Measurements from ENCODE around the gene ASAP2. TPM values are rescaled to one million over a fixed set of nuclear protein-coding genes. Genes with fewer than 3 reads are reported as not detected.

The ASAP2 gene
- total RNA-seq, 2 experiments from 2014 or later = 0.27 TPM; not detected in 1

DNA sequence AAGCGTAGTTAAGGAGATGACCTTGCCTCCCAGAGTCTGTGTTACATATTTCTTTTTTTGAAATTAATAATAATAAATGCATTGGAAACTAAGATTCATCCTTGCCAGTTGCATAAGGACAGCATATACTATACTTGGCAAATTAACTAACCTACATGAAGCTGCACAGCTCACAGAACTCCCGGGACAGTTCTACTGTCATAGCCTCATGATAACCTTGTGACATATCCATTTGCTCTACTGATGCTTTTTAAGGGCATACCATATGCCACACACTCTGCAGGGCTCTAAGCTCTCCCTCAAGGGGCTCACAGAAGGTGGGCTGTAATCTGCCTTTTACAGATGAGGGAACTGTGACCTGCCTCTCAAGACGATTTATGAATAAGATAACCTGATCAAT lies 212.9 kb downstream of the ASAP2 start:
- intact Hi-C loops (cut with micrococcal nuclease; ENCODE audit: unreplicated experiment) = no loop called here
- Histone ChIP-seq H4K20me1 (ENCODE audit: insufficient read depth, low read length) (peaks cover 4% of the 10 kb centered on the region; the same call in 1 of the 2 replicates), H2AFZ (ENCODE audit: low read length) (no peak overlapping the region), H3K9me2 (ENCODE audit: insufficient read depth, low read length) (no peaks in the 10 kb centered on the region), H3K4me2 (ENCODE audit: low read length) (no peak overlapping the region), H3K27ac (ENCODE audit: low read depth, low read length, poor library complexity, severe bottlenecking) (no peak overlapping the region), H3K79me2 (ENCODE audit: insufficient read depth, low read depth, low read length) (peaks cover 50% of the 10 kb centered on the region), H3K4me3 (ENCODE audit: low read depth, low read length, poor library complexity, severe bottlenecking) (no peak overlapping the region), H3K36me3 (ENCODE audit: insufficient read depth, low read length) (peaks cover 40% of the 10 kb centered on the region), H3K9me3 (ENCODE audit: low read length) (no peaks in the 10 kb centered on the region), H3K4me1 (ENCODE audit: insufficient read depth, low read length, poor library complexity, severe bottlenecking) (peaks cover 10% of the 10 kb centered on the region)
- TF ChIP-seq, protein P1, sequence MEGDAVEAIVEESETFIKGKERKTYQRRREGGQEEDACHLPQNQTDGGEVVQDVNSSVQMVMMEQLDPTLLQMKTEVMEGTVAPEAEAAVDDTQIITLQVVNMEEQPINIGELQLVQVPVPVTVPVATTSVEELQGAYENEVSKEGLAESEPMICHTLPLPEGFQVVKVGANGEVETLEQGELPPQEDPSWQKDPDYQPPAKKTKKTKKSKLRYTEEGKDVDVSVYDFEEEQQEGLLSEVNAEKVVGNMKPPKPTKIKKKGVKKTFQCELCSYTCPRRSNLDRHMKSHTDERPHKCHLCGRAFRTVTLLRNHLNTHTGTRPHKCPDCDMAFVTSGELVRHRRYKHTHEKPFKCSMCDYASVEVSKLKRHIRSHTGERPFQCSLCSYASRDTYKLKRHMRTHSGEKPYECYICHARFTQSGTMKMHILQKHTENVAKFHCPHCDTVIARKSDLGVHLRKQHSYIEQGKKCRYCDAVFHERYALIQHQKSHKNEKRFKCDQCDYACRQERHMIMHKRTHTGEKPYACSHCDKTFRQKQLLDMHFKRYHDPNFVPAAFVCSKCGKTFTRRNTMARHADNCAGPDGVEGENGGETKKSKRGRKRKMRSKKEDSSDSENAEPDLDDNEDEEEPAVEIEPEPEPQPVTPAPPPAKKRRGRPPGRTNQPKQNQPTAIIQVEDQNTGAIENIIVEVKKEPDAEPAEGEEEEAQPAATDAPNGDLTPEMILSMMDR (conservative IDR thresholded peaks at IDR 0.05; ENCODE audit: low read length) = no peak
- TF ChIP-seq EZH2phosphoT487 (IDR thresholded peaks at IDR 0.05; ENCODE audit: borderline replicate concordance, low read depth, low read length) = no peak
- BruUV-seq (replicated peaks) = no TSS peak
- no peak for DNase-seq (ENCODE audit: low spot score)
- CTCF ChIA-PET (ENCODE audit: unreplicated experiment) = no interaction called here
- POLR2A ChIA-PET = interaction anchor here (0.5 kb wide), 1 partner anchor 1302 kb away, joined by 3 read pairs; the partner anchor contains the start of gene ATP6V1C2

GRCh38 chr2:9420495-9420894 lies 213.9 kb downstream of the ASAP2 start:
- BruUV-seq (replicated peaks) = no TSS peak

More at GRCh38 chr2:9420495-9420894, 213.9 kb downstream of the ASAP2 start:
- Histone ChIP-seq H3K4me1 (ENCODE audit: insufficient read depth, low read length, poor library complexity, severe bottlenecking) (peaks cover 20% of the 10 kb centered on the region), H3K9me2 (ENCODE audit: insufficient read depth, low read length) (no peaks in the 10 kb centered on the region), H4K20me1 (ENCODE audit: insufficient read depth, low read length) (peaks cover 4% of the 10 kb centered on the region; the same call in 1 of the 2 replicates), H3K4me2 (ENCODE audit: low read length) (no peak overlapping the region), H3K4me3 (ENCODE audit: low read depth, low read length, poor library complexity, severe bottlenecking) (no peak overlapping the region), H2AFZ (ENCODE audit: low read length) (no peak overlapping the region), H3K79me2 (ENCODE audit: insufficient read depth, low read depth, low read length) (peaks cover 59% of the 10 kb centered on the region), H3K9me3 (ENCODE audit: low read length) (no peaks in the 10 kb centered on the region), H3K36me3 (ENCODE audit: insufficient read depth, low read length) (peaks cover 38% of the 10 kb centered on the region), H3K27ac (ENCODE audit: low read depth, low read length, poor library complexity, severe bottlenecking) (no peak overlapping the region)
- DNase-seq (ENCODE audit: low spot score) = no peak
- intact Hi-C loops (cut with micrococcal nuclease; ENCODE audit: unreplicated experiment) = loop anchor here (5.0 kb wide), 2 partner anchors 278 to 422 kb away; partner anchors contain the start of gene TAF1B
- POLR2A ChIA-PET = no interaction called here
- CTCF ChIA-PET (ENCODE audit: unreplicated experiment) = no interaction called here
- TF ChIP-seq, protein P1 (conservative IDR thresholded peaks at IDR 0.05; ENCODE audit: low read length) = no peak
- no peak for TF ChIP-seq EZH2phosphoT487 (IDR thresholded peaks at IDR 0.05; ENCODE audit: borderline replicate concordance, low read depth, low read length)
